TTC549 (cell line): ENCODE results near the gene TROAP.
"Not testable (repeated sequence)": the region's sequence is repeated elsewhere in the genome, so short reads cannot be mapped to it uniquely, and the experiment has no call there.

ENCODE experiments used
- FAIRE-seq: peaks from 2 replicates; lab custom pipeline; 2012; peaks lifted over from hg19 to GRCh38; lab: Jason Lieb, UNC

The TROAP gene

DNA sequence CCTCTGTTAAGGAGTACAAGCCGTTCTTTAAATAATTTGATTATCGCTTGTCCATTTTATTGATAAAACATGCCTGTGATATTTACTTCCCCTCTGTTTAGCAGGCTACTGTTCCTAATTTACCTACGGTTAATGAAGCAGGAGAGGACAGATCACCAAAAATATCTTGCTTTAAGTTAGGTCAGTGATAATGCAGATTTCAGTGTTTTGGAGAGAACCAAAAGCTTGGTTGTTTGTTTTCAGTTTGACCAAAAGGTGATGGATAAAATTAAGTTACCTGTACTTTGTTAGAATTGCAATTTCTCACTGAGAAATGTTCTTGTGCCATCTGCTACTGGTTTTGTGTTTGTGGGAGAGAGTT, 45.2 kb downstream of the TROAP start:
- FAIRE-seq = no peak

DNA sequence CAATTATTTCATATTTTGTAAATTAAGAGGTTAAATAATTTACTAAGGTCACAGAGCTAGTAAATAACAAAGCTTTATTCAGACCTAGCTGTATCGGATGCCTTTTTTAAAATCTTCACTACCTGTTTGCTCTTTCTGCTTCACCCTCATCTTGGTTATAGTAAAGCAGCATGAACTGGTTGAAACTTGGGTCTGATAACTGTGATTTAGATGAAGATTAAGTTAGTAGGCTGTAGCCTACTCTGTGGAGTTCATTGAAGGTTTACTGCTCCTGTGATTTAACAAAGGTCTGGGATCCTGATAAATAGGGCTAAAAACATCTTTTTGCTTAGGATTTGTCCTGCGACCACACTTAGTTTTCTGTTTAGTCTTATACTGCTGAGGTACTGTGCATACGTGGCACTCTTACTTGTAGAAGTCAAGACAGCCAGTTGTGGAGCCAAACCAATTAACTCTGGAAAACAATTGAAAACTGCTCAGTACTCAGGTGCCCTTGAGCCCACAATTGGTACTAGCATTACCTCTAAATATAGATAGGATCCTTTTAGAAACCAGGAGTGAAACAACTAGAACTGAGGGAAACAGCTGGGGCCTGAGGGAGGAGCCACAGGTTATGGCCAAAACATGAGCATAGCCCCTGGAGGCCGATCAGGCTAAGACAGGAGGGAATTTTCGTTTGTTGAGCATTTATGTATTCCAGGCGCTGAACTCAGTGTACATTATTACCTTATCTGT, 46.5 kb downstream of the TROAP start:
- FAIRE-seq = no peak

DNA sequence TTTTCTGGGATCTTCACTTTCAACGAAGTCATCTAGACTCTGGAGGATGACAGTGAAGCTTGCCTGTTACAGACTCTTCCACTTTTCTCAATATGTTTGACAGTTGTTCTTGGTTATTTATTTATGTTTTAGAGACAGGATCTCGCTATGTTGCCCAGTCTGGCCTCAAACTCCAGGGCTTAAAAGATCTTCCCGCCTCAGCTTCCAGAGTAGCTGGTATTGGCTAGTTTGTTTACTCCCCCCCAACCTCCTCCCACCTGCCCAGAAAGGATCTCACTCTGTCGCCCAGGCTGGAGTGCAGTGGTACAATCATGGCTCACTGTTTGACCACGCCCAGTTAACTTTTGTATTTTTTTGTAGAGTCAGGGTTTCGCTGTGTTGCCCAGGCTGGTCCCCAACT, 47.5 kb downstream of the TROAP start:
- FAIRE-seq = no peak

DNA sequence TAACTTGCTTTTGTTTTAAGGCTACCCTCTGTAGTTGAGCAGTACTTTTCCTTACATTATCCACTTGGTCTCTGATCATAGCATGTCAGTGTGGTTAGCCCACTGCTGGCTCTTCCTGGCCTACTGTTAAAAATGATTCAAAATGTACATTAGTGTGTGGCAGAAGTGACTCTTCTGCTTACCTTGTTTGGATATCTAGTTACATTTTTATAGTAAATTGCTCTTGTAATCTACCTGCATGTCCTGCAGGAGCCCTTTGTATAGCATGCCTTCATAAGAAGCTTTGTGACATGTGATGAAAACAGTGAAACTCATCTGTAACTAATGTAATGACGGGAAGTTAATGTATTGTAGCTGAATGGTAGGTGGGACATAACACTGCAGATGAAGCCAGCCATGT, 52.4 kb downstream of the TROAP start:
- FAIRE-seq = no peak

DNA sequence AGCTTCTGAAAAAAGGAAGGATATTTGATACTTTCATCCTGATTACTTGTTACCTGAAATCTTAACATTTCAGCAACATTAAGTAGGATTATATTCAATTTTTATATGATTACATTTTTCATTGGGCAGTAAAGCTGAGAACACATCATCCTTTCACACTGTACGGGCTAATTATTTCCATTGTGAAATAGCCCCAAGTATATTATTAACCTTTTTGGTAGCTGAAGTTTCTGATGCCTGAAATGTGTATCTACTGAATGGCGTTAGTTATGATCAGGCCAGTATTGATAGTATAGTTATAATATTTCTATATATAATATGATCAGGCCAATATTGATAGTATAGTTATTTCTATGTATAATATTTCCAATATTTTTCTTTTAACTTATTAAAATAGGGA, 54.3 kb downstream of the TROAP start:
- no peak for FAIRE-seq

DNA sequence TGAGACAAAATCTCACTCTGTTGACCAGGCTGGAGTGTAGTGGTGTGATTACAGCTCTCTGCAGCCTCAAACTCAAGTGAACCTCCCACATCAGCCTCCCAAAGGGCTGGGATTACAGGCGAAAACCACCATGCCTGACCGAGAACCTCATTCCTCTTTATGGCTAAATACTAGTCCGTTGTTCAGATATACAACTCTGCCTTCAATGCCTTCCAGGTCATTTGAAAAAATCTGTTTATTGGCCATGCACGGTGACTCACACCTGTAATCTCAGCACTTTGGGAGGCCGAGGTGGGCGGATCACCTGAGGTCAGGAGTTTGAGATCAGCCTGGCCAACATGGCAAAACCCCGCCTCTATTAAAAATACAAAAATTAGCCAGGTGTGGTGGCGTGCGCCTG, 57.1 kb downstream of the TROAP start:
- FAIRE-seq = not testable (repeated sequence)
